Nephron progenitor cell (in vitro differentiated cells): ENCODE data around the gene ATAD2B.

Experiments used
- DNase-seq: peaks from one replicate; pipeline ENCODE4 v3.0.0; 2021
- H3K27ac Mint-ChIP-seq: 2 replicates; pipeline ENCODE4 v1.8.0; 2021; ENCODE audit warnings: mild to moderate bottlenecking, moderate library complexity, mixed read lengths
- H3K27me3 Mint-ChIP-seq: 2 replicates; pipeline ENCODE4 v1.8.0; 2021; ENCODE audit warnings: mild to moderate bottlenecking, low read depth, mixed read lengths; ENCODE audit not compliant: poor library complexity
- H3K36me3 Mint-ChIP-seq: 2 replicates; pipeline ENCODE4 v1.8.0; 2021; ENCODE audit warnings: low read depth, mixed read lengths
- H3K4me1 Mint-ChIP-seq: 2 replicates; pipeline ENCODE4 v1.8.0; 2021; ENCODE audit warnings: mixed read lengths
- H3K4me3 Mint-ChIP-seq: 2 replicates; pipeline ENCODE4 v1.8.0; 2021; ENCODE audit warnings: mild to moderate bottlenecking, moderate library complexity, mixed read lengths
- H3K9me3 Mint-ChIP-seq: 2 replicates; pipeline ENCODE4 v1.8.0; 2021; ENCODE audit warnings: mild to moderate bottlenecking, moderate library complexity, mixed read lengths
- CTCF ChIP-seq: fragments of 200-600 bp; sonication (generic); IDR thresholded peaks from 2 replicates; pipeline ENCODE4 v1.5.0; 2021; ENCODE audit warnings: antibody characterized with exemption

Gene ATAD2B

GRCh38 chr2:23803965-23804542 is 122.9 kb downstream of the ATAD2B start:
- no peak overlapping the region for H3K4me3 Mint-ChIP-seq
- H3K27ac Mint-ChIP-seq, result peak overlapping the region; percentile 44
- H3K9me3 Mint-ChIP-seq, result no peaks in the 10 kb centered on the region
- no peak for DNase-seq
- peak; percentile 18 for TF ChIP-seq CTCF
- peaks cover 19% of the 10 kb centered on the region for H3K36me3 Mint-ChIP-seq
- peaks cover 5% of the 10 kb centered on the region for H3K4me1 Mint-ChIP-seq
- H3K27me3 Mint-ChIP-seq, result no peaks in the 10 kb centered on the region

- no peak for TF ChIP-seq CTCF
- peaks cover 5% of the 10 kb centered on the region for H3K4me1 Mint-ChIP-seq
- H3K27me3 Mint-ChIP-seq, result no peaks in the 10 kb centered on the region
- no peaks in the 10 kb centered on the region for H3K9me3 Mint-ChIP-seq
- H3K27ac Mint-ChIP-seq, result peak overlapping the region; percentile 44
- no peak overlapping the region for H3K4me3 Mint-ChIP-seq
- DNase-seq, result no peak
- H3K36me3 Mint-ChIP-seq, result peaks cover 19% of the 10 kb centered on the region
Observed at GRCh38 chr2:23803264-23803964, 123.5 kb downstream of the ATAD2B start.

DNA sequence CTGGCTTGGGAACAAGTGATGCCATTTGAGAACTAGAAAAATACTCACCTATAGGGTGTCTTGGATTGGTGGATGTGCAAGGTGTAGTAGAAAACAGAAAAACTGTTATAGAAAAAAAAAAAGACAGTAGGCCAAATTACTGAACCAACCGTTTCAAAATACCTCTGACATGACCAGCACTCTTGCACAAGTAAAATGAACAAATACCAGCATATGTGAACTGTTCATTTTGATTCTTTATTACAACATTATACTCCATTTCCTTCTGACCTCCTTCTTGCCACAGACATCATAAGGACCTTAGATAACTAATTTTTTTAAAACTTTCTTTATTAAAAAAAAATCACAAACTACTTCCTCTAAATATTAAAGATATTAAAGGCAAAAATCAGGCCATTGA is 125.5 kb downstream of the ATAD2B start:
- no peaks in the 10 kb centered on the region for H3K27me3 Mint-ChIP-seq
- H3K4me1 Mint-ChIP-seq, result peaks cover 5% of the 10 kb centered on the region
- no peaks in the 10 kb centered on the region for H3K9me3 Mint-ChIP-seq
- H3K36me3 Mint-ChIP-seq, result peaks cover 15% of the 10 kb centered on the region
- DNase-seq, result no peak
- H3K4me3 Mint-ChIP-seq, result no peak overlapping the region
- H3K27ac Mint-ChIP-seq, result no peak overlapping the region
- no peak for TF ChIP-seq CTCF

DNA sequence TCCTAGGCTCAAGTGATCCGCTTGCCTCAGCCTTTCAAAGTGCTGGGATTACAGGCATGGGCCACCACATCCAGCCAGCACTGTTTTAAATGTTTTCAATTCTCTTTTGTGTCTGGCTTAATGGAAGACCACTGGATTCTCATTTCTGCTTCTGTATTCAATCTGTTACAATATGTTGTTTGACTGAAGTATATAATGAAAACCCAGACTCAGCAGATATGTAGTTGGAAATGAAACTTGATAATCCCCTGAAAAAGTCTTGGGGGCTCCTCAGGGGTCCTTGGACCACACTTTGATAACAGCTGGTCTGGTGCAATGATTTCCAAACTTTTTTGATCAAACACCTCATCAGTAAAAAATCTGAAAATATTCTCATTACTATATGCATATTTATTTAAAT is 132.7 kb downstream of the ATAD2B start:
- no peaks in the 10 kb centered on the region for H3K9me3 Mint-ChIP-seq
- H3K27me3 Mint-ChIP-seq, result no peaks in the 10 kb centered on the region
- no peak for DNase-seq
- no peak overlapping the region for H3K4me3 Mint-ChIP-seq
- no peak for TF ChIP-seq CTCF
- H3K36me3 Mint-ChIP-seq, result peaks cover 13% of the 10 kb centered on the region
- H3K4me1 Mint-ChIP-seq, result no peaks in the 10 kb centered on the region
- H3K27ac Mint-ChIP-seq, result no peak overlapping the region

DNA sequence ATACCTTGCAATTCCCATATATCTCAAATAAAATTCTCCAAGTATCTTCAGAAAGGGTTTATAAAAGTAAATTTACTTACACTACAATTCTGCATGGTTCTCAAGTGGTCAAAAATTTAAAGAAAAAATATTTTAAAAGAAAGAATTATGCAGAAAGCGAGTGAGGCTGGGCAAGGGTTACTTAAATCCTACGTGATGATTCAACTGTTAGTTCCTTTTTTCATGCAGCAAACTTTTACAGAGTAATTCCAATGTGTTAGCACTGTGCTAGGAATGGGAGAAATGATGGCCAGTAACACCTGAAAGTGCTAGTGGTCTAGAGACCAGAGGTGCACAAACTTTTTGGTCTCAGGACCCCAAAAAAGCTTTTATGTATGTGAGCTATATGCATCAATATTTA is 133.4 kb downstream of the ATAD2B start:
- Mint-ChIP-seq H3K36me3 (peaks cover 13% of the 10 kb centered on the region), H3K27me3 (no peaks in the 10 kb centered on the region), H3K27ac (no peak overlapping the region), H3K4me1 (no peaks in the 10 kb centered on the region), H3K9me3 (no peaks in the 10 kb centered on the region), H3K4me3 (no peak overlapping the region)
- DNase-seq, result no peak
- no peak for TF ChIP-seq CTCF

- peaks cover 12% of the 10 kb centered on the region for H3K36me3 Mint-ChIP-seq
- no peaks in the 10 kb centered on the region for H3K9me3 Mint-ChIP-seq
- H3K4me3 Mint-ChIP-seq, result no peak overlapping the region
- TF ChIP-seq CTCF, result no peak
- DNase-seq, result no peak
- H3K27me3 Mint-ChIP-seq, result peaks cover 1% of the 10 kb centered on the region
- H3K4me1 Mint-ChIP-seq, result no peaks in the 10 kb centered on the region
- H3K27ac Mint-ChIP-seq, result peak overlapping the region; percentile 30
Observed at GRCh38 chr2:23791030-23791429, 135.9 kb downstream of the ATAD2B start.
